Activated naive CD4-positive, alpha-beta T cell treated with Interleukin-2 at 50 U/mL for 16 hours (primary cell): ENCODE results near the gene ZNF165.

ENCODE experiments used
- DNase-seq: peaks from one replicate; pipeline ENCODE4 v3.0.0-alpha.2; 2020

ZNF165 gene

GRCh38 chr6:28124350-28124970 lies 44.1 kb downstream of the ZNF165 start, which contains the start of gene ZSCAN16:
TSS of gene ZSCAN16 (plus strand) at chr6:28124609. CDS start at chr6:28125444, 835 bp downstream.
- peak; percentile 82 for DNase-seq

- DNase-seq: no peak
These were observed 44.6 kb downstream of the ZNF165 start for GRCh38 chr6:28124971-28125353.

DNA sequence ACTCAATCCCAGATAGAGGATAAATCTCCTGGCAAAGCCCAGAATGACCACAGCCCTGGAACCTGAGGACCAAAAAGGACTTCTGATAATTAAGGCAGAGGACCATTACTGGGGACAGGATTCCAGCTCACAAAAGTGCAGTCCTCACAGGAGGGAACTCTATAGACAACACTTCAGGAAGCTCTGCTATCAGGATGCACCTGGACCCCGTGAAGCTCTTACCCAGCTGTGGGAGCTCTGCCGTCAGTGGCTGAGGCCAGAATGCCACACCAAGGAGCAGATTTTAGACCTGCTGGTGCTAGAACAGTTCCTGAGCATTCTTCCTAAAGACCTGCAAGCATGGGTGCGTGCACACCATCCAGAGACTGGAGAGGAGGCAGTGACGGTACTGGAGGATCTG lies 45.0 kb downstream of the ZNF165 start:
- DNase-seq: no peak

DNA sequence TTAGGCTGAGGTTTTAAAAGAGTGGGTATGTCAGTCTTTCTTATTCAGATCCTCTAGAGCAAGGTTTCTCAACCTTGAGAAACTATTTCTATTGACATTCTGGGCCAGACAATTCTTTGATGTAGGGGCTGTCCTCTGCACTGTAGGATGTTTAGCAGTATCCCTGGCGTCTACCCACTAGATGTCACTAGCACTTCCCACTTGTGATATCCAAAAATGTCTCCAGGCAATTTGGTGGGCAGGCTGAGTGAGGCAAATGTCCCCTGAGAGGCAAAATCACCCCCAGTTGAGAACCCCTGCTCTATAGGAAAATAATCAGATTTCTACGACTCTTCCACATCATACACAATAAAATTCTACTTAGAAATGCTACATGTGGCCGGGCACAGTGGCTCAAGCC lies 53.6 kb downstream of the ZNF165 start:
- DNase-seq: no peak

GRCh38 chr6:28134716-28135115 lies 54.3 kb downstream of the ZNF165 start:
- DNase-seq: no peak

DNA sequence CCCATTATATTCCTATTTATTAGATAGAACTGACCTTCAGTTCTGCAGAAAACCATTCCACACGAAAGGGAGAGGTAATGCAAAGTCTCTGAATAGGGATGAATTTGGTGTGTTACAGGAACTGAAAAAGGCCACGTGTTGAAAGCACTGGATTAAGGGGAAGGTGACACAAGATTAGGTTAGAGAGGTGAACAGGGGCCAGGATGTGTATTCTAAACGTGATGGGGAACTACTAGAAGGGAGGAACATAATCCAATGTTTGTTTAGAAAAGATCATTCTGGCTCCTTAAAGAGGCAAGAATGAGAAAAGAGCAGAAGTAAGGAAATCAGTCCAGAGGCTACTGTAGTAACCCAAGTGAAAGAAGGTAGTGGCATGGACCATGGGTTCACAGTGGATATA lies 55.0 kb downstream of the ZNF165 start:
- no peak for DNase-seq

- DNase-seq: peak; percentile 79
These were observed 56.5 kb downstream of the ZNF165 start for GRCh38 chr6:28136585-28137504.

- peak; percentile 23 for DNase-seq
These were observed 57.2 kb downstream of the ZNF165 start for GRCh38 chr6:28137505-28137981.
